Astrocyte (in vitro differentiated cells and primary cell): Measurements from ENCODE around the gene ANKRD49. TPM values are rescaled to one million over a fixed set of nuclear protein-coding genes. Genes with fewer than 3 reads are reported as not detected.

Source experiments
- DNase-seq: peaks from one replicate; pipeline ENCODE4 v3.0.0-alpha.2; 2010; ENCODE audit warnings: low read depth
- FAIRE-seq: peaks from 2 replicates; lab custom pipeline; 2011; peaks lifted over from hg19 to GRCh38; lab: Jason Lieb, UNC
- H2AFZ ChIP-seq: 2 replicates; pipeline ENCODE4 v1.6.0; 2012; ENCODE audit warnings: low read depth, low read length, inconsistent platforms
- H3K27ac ChIP-seq: 2 replicates; pipeline ENCODE4 v1.5.1; 2011; ENCODE audit warnings: low read depth, low read length, inconsistent platforms
- H3K27me3 ChIP-seq: 2 replicates; pipeline ENCODE4 v1.6.0; 2011; ENCODE audit warnings: low read length, inconsistent platforms; ENCODE audit not compliant: insufficient read depth
- H3K36me3 ChIP-seq: 2 replicates; pipeline ENCODE4 v1.5.1; 2011; ENCODE audit warnings: low read length, inconsistent platforms; ENCODE audit not compliant: insufficient read depth
- H3K4me1 ChIP-seq: 2 replicates; pipeline ENCODE4 v1.5.1; 2011; ENCODE audit warnings: low read length, inconsistent platforms; ENCODE audit not compliant: insufficient read depth
- H3K4me2 ChIP-seq: 2 replicates; pipeline ENCODE4 v1.6.0; 2012; ENCODE audit warnings: low read length, inconsistent platforms
- H3K4me3 ChIP-seq: 2 replicates; pipeline ENCODE4 v1.5.1; 2011; ENCODE audit warnings: low read depth, mild to moderate bottlenecking, low read length, inconsistent platforms; ENCODE audit not compliant: insufficient read depth
- H3K79me2 ChIP-seq: 2 replicates; pipeline ENCODE4 v1.6.0; 2012; ENCODE audit warnings: mild to moderate bottlenecking, low read length, inconsistent platforms; ENCODE audit not compliant: insufficient read depth
- H3K9ac ChIP-seq: 2 replicates; pipeline ENCODE4 v1.6.0; 2012; ENCODE audit warnings: mild to moderate bottlenecking, low read length, inconsistent platforms
- H3K9me3 ChIP-seq: 2 replicates; pipeline ENCODE4 v1.5.1; 2012; ENCODE audit warnings: low read depth, mild to moderate bottlenecking, low read length, inconsistent platforms; ENCODE audit not compliant: insufficient read depth
- H4K20me1 ChIP-seq: 2 replicates; pipeline ENCODE4 v1.6.0; 2012; ENCODE audit warnings: low read length, inconsistent platforms; ENCODE audit not compliant: insufficient read depth
- H3K27ac Mint-ChIP-seq: one replicate; pipeline ENCODE4 v1.8.0; 2021; ENCODE audit warnings: mild to moderate bottlenecking, mixed read lengths; ENCODE audit not compliant: unreplicated experiment
- H3K27me3 Mint-ChIP-seq: one replicate; pipeline ENCODE4 v1.8.0; 2021; ENCODE audit warnings: low read depth, mixed read lengths; ENCODE audit not compliant: unreplicated experiment
- H3K36me3 Mint-ChIP-seq: one replicate; pipeline ENCODE4 v1.8.0; 2021; ENCODE audit warnings: low read depth, mixed read lengths; ENCODE audit not compliant: unreplicated experiment
- H3K4me1 Mint-ChIP-seq: one replicate; pipeline ENCODE4 v1.8.0; 2021; ENCODE audit warnings: low read depth, mixed read lengths; ENCODE audit not compliant: unreplicated experiment
- H3K4me3 Mint-ChIP-seq: one replicate; pipeline ENCODE4 v1.8.0; 2021; ENCODE audit warnings: mild to moderate bottlenecking, moderate library complexity, mixed read lengths; ENCODE audit not compliant: unreplicated experiment
- H3K9me3 Mint-ChIP-seq: one replicate; pipeline ENCODE4 v1.8.0; 2021; ENCODE audit warnings: mild to moderate bottlenecking, mixed read lengths; ENCODE audit not compliant: unreplicated experiment
- EZH2 ChIP-seq: IDR thresholded peaks from 2 replicates; pipeline ENCODE4 v1.6.1; 2012; ENCODE audit warnings: mild to moderate bottlenecking, low read length, inconsistent platforms; ENCODE audit not compliant: insufficient read depth
- total RNA-seq: library from RNA; stranded (reverse); gene quantifications from 2 replicates; pipeline ENCODE4 v1.2.1, GENCODE V29; 2021
- TF ChIP-seq, protein P1 (sequence below): IDR thresholded peaks from 2 replicates; pipeline ENCODE4 v1.5.1; 2011; ENCODE audit warnings: low read depth, mild to moderate bottlenecking, inconsistent platforms, low read length, moderate library complexity; ENCODE audit not compliant: insufficient read depth

ANKRD49 gene
- total RNA-seq, 1 donor from 2014 or later, result 10.3 TPM

DNA sequence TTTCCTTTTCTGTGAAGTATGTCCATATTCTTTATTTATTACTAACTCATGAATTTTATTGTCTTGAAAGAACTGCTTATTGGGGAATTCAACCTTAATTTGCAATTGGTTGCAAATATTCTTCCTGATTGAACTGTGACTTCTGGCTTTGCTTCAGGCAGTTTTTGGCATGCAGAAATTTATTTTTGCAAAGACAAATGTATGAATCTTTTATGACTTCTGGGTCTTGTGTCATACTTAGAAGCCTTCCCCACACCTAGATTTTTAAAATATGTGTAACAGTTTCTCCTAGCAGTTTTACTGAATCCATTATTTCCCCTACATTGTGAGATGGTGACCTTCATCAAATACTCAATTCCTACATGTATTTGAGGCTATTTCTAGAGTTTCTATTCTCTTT lies 12.4 kb upstream of the ANKRD49 start:
- peaks cover 10% of the 10 kb centered on the region for H3K4me1 Mint-ChIP-seq
- Histone ChIP-seq H3K4me2 (no peak overlapping the region), H3K4me1 (no peaks in the 10 kb centered on the region), H3K4me3 (no peak overlapping the region), H3K27ac (no peak overlapping the region), H3K27me3 (no peaks in the 10 kb centered on the region), H3K79me2 (no peaks in the 10 kb centered on the region), H4K20me1 (no peaks in the 10 kb centered on the region), H3K36me3 (no peaks in the 10 kb centered on the region), H3K9ac (no peak overlapping the region), H3K9me3 (no peaks in the 10 kb centered on the region), H2AFZ (no peak overlapping the region)
- no peak overlapping the region for H3K4me3 Mint-ChIP-seq
- H3K27ac Mint-ChIP-seq, result no peak overlapping the region
- no peaks in the 10 kb centered on the region for H3K36me3 Mint-ChIP-seq
- FAIRE-seq (no peak), DNase-seq (no peak)
- no peaks in the 10 kb centered on the region for H3K27me3 Mint-ChIP-seq
- no peak for TF ChIP-seq EZH2
- TF ChIP-seq, protein P1, sequence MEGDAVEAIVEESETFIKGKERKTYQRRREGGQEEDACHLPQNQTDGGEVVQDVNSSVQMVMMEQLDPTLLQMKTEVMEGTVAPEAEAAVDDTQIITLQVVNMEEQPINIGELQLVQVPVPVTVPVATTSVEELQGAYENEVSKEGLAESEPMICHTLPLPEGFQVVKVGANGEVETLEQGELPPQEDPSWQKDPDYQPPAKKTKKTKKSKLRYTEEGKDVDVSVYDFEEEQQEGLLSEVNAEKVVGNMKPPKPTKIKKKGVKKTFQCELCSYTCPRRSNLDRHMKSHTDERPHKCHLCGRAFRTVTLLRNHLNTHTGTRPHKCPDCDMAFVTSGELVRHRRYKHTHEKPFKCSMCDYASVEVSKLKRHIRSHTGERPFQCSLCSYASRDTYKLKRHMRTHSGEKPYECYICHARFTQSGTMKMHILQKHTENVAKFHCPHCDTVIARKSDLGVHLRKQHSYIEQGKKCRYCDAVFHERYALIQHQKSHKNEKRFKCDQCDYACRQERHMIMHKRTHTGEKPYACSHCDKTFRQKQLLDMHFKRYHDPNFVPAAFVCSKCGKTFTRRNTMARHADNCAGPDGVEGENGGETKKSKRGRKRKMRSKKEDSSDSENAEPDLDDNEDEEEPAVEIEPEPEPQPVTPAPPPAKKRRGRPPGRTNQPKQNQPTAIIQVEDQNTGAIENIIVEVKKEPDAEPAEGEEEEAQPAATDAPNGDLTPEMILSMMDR, result no peak
- no peaks in the 10 kb centered on the region for H3K9me3 Mint-ChIP-seq

DNA sequence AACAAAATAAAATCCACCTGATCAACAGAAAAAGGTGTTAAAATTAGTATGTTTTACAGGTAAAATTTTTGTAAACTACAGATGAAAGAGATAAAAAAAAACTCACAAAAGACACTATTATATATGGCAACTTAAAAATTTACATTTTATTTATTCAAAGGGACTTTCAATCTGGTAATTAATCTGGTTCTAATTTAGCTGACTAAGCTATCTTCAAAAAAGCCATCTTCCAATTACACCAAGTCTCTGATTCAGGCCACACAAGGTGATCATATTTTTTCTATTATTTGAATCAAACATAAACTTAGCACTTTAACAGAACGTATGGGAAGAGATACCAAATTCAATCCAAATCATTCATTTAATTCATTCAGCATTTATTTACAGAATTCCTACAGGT lies 7.7 kb upstream of the ANKRD49 start:
- Histone ChIP-seq H3K27ac (no peak overlapping the region), H3K36me3 (peaks cover 9% of the 10 kb centered on the region), H3K27me3 (no peaks in the 10 kb centered on the region), H3K4me3 (no peak overlapping the region), H3K9ac (no peak overlapping the region), H3K4me1 (no peaks in the 10 kb centered on the region), H3K4me2 (no peak overlapping the region), H4K20me1 (no peaks in the 10 kb centered on the region), H3K79me2 (no peaks in the 10 kb centered on the region), H2AFZ (no peak overlapping the region), H3K9me3 (no peaks in the 10 kb centered on the region)
- no peak for DNase-seq
- Mint-ChIP-seq H3K27me3 (no peaks in the 10 kb centered on the region), H3K9me3 (no peaks in the 10 kb centered on the region), H3K36me3 (peaks cover 2% of the 10 kb centered on the region), H3K4me3 (no peak overlapping the region), H3K4me1 (peaks cover 4% of the 10 kb centered on the region), H3K27ac (no peak overlapping the region)
- no peak for FAIRE-seq
- no peak for TF ChIP-seq EZH2
- TF ChIP-seq, protein P1, result no peak

DNA sequence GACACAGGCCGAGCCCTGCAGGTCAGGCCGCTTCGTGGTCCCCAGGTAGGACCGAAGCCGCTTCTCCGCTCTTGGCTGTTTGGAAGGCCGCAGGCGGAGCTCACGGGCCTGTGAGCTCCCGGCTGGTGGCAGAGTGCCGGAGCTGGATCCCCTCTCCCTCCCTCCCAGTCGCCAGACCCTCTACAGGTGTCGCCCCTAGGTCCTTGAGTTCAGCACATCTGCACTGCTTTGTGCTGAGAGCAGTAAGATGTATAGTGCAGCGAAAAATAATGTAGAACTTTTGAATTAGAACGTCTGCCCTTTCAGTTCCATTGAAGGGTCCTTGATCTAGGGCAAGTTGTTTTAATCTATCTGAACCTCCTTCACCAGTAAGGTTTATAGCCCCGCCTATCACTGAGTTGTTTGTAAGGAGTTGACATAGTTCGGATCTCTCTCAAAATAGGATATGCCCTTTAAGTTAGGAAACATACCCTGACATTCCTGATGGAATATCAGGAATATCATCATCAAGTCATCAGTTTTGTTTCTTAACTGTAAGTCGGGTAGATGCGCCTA lies 419 bp downstream of the ANKRD49 start:
- no peaks in the 10 kb centered on the region for H4K20me1 ChIP-seq
- Mint-ChIP-seq H3K9me3 (no peaks in the 10 kb centered on the region), H3K36me3 (peaks cover 5% of the 10 kb centered on the region), H3K4me1 (peaks cover 16% of the 10 kb centered on the region), H3K27ac (peak overlapping the region; percentile 96), H3K27me3 (no peaks in the 10 kb centered on the region), H3K4me3 (peak overlapping the region; percentile 94)
- peak overlapping the region; percentile 89 for H3K4me3 ChIP-seq
- peak overlapping the region; percentile 89 for H3K9ac ChIP-seq
- H3K9me3 ChIP-seq, result no peaks in the 10 kb centered on the region
- no peaks in the 10 kb centered on the region for H3K27me3 ChIP-seq
- peak overlapping the region; percentile 82 for H2AFZ ChIP-seq
- H3K36me3 ChIP-seq, result peaks cover 18% of the 10 kb centered on the region
- peaks cover 37% of the 10 kb centered on the region for H3K79me2 ChIP-seq
- H3K27ac ChIP-seq, result peak overlapping the region; percentile 82
- TF ChIP-seq, protein P1, result no peak
- TF ChIP-seq EZH2, result no peak
- peak overlapping the region; percentile 90 for H3K4me2 ChIP-seq
- DNase-seq (no peak), FAIRE-seq (no peak)
- H3K4me1 ChIP-seq, result peaks cover 5% of the 10 kb centered on the region
